Measurements from ENCODE around the gene METTL26.

METTL26 gene

GRCh38 chr16:637081-638018 is 1.2 kb upstream of the METTL26 start:
- DNase-seq (ENCODE audit: low spot score) = peak; percentile 98

- DNase-seq (ENCODE audit: low spot score) = no peak
These were observed 416 bp downstream of the METTL26 start for GRCh38 chr16:635573-636205.

GRCh38 chr16:634996-635395 is 1.1 kb downstream of the METTL26 start:
- no peak for DNase-seq (ENCODE audit: low spot score)

- no peak for DNase-seq (ENCODE audit: low spot score)
These were observed 1.9 kb downstream of the METTL26 start for GRCh38 chr16:634051-634670.

- no peak for DNase-seq (ENCODE audit: low spot score)
These were observed 2.6 kb downstream of the METTL26 start for GRCh38 chr16:633336-634050.

- DNase-seq (ENCODE audit: low spot score) = no peak
These were observed 3.4 kb downstream of the METTL26 start for GRCh38 chr16:632486-633335.

- no peak for DNase-seq (ENCODE audit: low spot score)
These were observed 4.2 kb downstream of the METTL26 start for GRCh38 chr16:631808-632358.

- no peak for DNase-seq (ENCODE audit: low spot score)
These were observed 5.2 kb downstream of the METTL26 start, which contains the start of gene WFIKKN1 for GRCh38 chr16:630815-631405. TSS of gene WFIKKN1 (plus strand) at chr16:630985. CDS start at chr16:631254, 269 bp downstream.

GRCh38 chr16:630249-630814 is 5.8 kb downstream of the METTL26 start:
- DNase-seq (ENCODE audit: low spot score) = no peak

GRCh38 chr16:629833-630248 is 6.3 kb downstream of the METTL26 start:
- no peak for DNase-seq (ENCODE audit: low spot score)

- no peak for DNase-seq (ENCODE audit: low spot score)
These were observed 6.8 kb downstream of the METTL26 start for GRCh38 chr16:629185-629832.

- DNase-seq (ENCODE audit: low spot score) = no peak
These were observed 7.6 kb downstream of the METTL26 start for GRCh38 chr16:628321-629061.

GRCh38 chr16:627454-628239 is 8.5 kb downstream of the METTL26 start:
- DNase-seq (ENCODE audit: low spot score) = no peak

GRCh38 chr16:626787-627453 is 9.2 kb downstream of the METTL26 start:
- no peak for DNase-seq (ENCODE audit: low spot score)

- DNase-seq (ENCODE audit: low spot score) = no peak
These were observed 9.9 kb downstream of the METTL26 start for GRCh38 chr16:625977-626765.

- no peak for DNase-seq (ENCODE audit: low spot score)
These were observed 10.8 kb downstream of the METTL26 start for GRCh38 chr16:625117-625976.

Measured in HuH-7.5 (cell line).